Astrocyte (in vitro differentiated cells and primary cell): ENCODE results near the gene C1QC. TPM values are rescaled to one million over a fixed set of nuclear protein-coding genes. Genes with fewer than 3 reads are reported as not detected.

Source experiments
- DNase-seq: peaks from one replicate; pipeline ENCODE4 v3.0.0-alpha.2; 2010; ENCODE audit warnings: low read depth
- FAIRE-seq: peaks from 2 replicates; lab custom pipeline; 2011; peaks lifted over from hg19 to GRCh38; lab: Jason Lieb, UNC
- H2AFZ ChIP-seq: 2 replicates; pipeline ENCODE4 v1.6.0; 2012; ENCODE audit warnings: low read depth, low read length, inconsistent platforms
- H3K27ac ChIP-seq: 2 replicates; pipeline ENCODE4 v1.5.1; 2011; ENCODE audit warnings: low read depth, low read length, inconsistent platforms
- H3K27me3 ChIP-seq: 2 replicates; pipeline ENCODE4 v1.6.0; 2011; ENCODE audit warnings: low read length, inconsistent platforms; ENCODE audit not compliant: insufficient read depth
- H3K36me3 ChIP-seq: 2 replicates; pipeline ENCODE4 v1.5.1; 2011; ENCODE audit warnings: low read length, inconsistent platforms; ENCODE audit not compliant: insufficient read depth
- H3K4me1 ChIP-seq: 2 replicates; pipeline ENCODE4 v1.5.1; 2011; ENCODE audit warnings: low read length, inconsistent platforms; ENCODE audit not compliant: insufficient read depth
- H3K4me2 ChIP-seq: 2 replicates; pipeline ENCODE4 v1.6.0; 2012; ENCODE audit warnings: low read length, inconsistent platforms
- H3K4me3 ChIP-seq: 2 replicates; pipeline ENCODE4 v1.5.1; 2011; ENCODE audit warnings: low read depth, mild to moderate bottlenecking, low read length, inconsistent platforms; ENCODE audit not compliant: insufficient read depth
- H3K79me2 ChIP-seq: 2 replicates; pipeline ENCODE4 v1.6.0; 2012; ENCODE audit warnings: mild to moderate bottlenecking, low read length, inconsistent platforms; ENCODE audit not compliant: insufficient read depth
- H3K9ac ChIP-seq: 2 replicates; pipeline ENCODE4 v1.6.0; 2012; ENCODE audit warnings: mild to moderate bottlenecking, low read length, inconsistent platforms
- H3K9me3 ChIP-seq: 2 replicates; pipeline ENCODE4 v1.5.1; 2012; ENCODE audit warnings: low read depth, mild to moderate bottlenecking, low read length, inconsistent platforms; ENCODE audit not compliant: insufficient read depth
- H4K20me1 ChIP-seq: 2 replicates; pipeline ENCODE4 v1.6.0; 2012; ENCODE audit warnings: low read length, inconsistent platforms; ENCODE audit not compliant: insufficient read depth
- H3K27ac Mint-ChIP-seq: one replicate; pipeline ENCODE4 v1.8.0; 2021; ENCODE audit warnings: mild to moderate bottlenecking, mixed read lengths; ENCODE audit not compliant: unreplicated experiment
- H3K27me3 Mint-ChIP-seq: one replicate; pipeline ENCODE4 v1.8.0; 2021; ENCODE audit warnings: low read depth, mixed read lengths; ENCODE audit not compliant: unreplicated experiment
- H3K36me3 Mint-ChIP-seq: one replicate; pipeline ENCODE4 v1.8.0; 2021; ENCODE audit warnings: low read depth, mixed read lengths; ENCODE audit not compliant: unreplicated experiment
- H3K4me1 Mint-ChIP-seq: one replicate; pipeline ENCODE4 v1.8.0; 2021; ENCODE audit warnings: low read depth, mixed read lengths; ENCODE audit not compliant: unreplicated experiment
- H3K4me3 Mint-ChIP-seq: one replicate; pipeline ENCODE4 v1.8.0; 2021; ENCODE audit warnings: mild to moderate bottlenecking, moderate library complexity, mixed read lengths; ENCODE audit not compliant: unreplicated experiment
- H3K9me3 Mint-ChIP-seq: one replicate; pipeline ENCODE4 v1.8.0; 2021; ENCODE audit warnings: mild to moderate bottlenecking, mixed read lengths; ENCODE audit not compliant: unreplicated experiment
- CTCF ChIP-seq: IDR thresholded peaks from 2 replicates; pipeline ENCODE4 v1.5.1; 2011; ENCODE audit warnings: low read depth, mild to moderate bottlenecking, inconsistent platforms, low read length, moderate library complexity; ENCODE audit not compliant: insufficient read depth
- EZH2 ChIP-seq: IDR thresholded peaks from 2 replicates; pipeline ENCODE4 v1.6.1; 2012; ENCODE audit warnings: mild to moderate bottlenecking, low read length, inconsistent platforms; ENCODE audit not compliant: insufficient read depth
- total RNA-seq: library from RNA; stranded (reverse); gene quantifications from 2 replicates; pipeline ENCODE4 v1.2.1, GENCODE V29; 2021

The C1QC gene
- total RNA-seq, 1 donor from 2014 or later, result not detected

DNA sequence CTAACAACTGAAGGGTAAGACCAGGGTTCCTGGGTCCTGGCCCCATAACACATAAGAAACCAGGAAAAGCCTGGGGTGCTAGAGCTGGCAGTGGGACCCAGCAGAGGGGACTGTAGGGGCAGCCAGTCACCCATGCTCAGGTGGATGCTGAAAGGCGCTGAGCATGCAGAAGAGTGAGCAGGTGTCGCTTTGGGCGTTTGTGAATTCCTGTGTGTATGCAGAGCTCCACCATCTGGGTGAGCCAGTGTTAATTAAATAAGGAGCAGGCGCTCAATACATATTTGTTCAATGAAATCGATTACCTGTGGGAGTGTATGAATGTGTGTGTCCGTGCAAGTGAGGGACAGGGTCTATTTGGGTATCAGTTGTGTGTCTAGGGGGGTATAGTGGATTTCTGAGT lies 6.5 kb upstream of the C1QC start:
- no peak overlapping the region for H3K27ac ChIP-seq
- TF ChIP-seq CTCF, result no peak
- no peak for TF ChIP-seq EZH2
- H3K9ac ChIP-seq, result no peak overlapping the region
- no peaks in the 10 kb centered on the region for H3K9me3 ChIP-seq
- Mint-ChIP-seq H3K4me1 (peaks cover 2% of the 10 kb centered on the region), H3K27me3 (peaks cover 44% of the 10 kb centered on the region), H3K9me3 (peaks cover 5% of the 10 kb centered on the region), H3K4me3 (no peak overlapping the region), H3K27ac (no peak overlapping the region), H3K36me3 (no peaks in the 10 kb centered on the region)
- H2AFZ ChIP-seq, result no peak overlapping the region
- DNase-seq, result no peak
- peaks cover 3% of the 10 kb centered on the region for H3K4me1 ChIP-seq
- H3K27me3 ChIP-seq, result peaks cover 30% of the 10 kb centered on the region
- no peak for FAIRE-seq
- no peak overlapping the region for H3K4me3 ChIP-seq
- H3K79me2 ChIP-seq, result no peaks in the 10 kb centered on the region
- H3K36me3 ChIP-seq, result no peaks in the 10 kb centered on the region
- H3K4me2 ChIP-seq, result no peak overlapping the region
- H4K20me1 ChIP-seq, result no peaks in the 10 kb centered on the region

DNA sequence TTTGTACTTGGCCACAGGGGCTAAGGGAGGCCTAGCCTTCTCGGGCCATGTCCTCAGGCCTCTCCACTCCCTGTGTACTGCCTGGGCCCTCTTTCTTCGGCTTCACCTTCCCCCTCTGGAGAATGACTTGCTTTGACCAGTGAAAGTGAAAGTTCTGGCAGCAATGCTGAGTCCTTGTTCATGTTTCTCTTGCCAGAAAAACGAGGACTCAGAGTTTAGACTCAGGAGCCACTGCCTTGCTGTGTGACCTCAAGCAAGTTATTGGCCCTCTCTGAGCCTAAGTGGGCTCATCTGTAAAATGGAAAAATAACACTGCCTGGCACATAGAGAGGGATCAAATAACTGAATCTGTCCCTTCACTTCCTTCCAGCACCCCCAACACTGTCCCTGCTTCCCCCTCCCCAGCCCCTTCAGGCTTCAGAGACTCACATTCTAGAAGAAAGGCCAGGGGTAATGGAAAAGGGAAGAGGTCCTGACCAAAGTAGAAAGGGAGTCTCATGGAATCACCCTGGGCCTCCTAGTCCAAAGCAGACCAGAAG lies 5.5 kb upstream of the C1QC start:
- H3K4me3 ChIP-seq, result no peak overlapping the region
- no peak overlapping the region for H2AFZ ChIP-seq
- DNase-seq (no peak), FAIRE-seq (no peak)
- no peak overlapping the region for H3K4me3 Mint-ChIP-seq
- H3K4me1 Mint-ChIP-seq, result peaks cover 2% of the 10 kb centered on the region
- no peak overlapping the region for H3K9ac ChIP-seq
- H3K27ac Mint-ChIP-seq, result no peak overlapping the region
- no peaks in the 10 kb centered on the region for H3K36me3 Mint-ChIP-seq
- peaks cover 3% of the 10 kb centered on the region for H3K4me1 ChIP-seq
- H3K27ac ChIP-seq, result no peak overlapping the region
- no peaks in the 10 kb centered on the region for H3K9me3 ChIP-seq
- H3K79me2 ChIP-seq, result no peaks in the 10 kb centered on the region
- H3K27me3 ChIP-seq, result peaks cover 26% of the 10 kb centered on the region
- no peaks in the 10 kb centered on the region for H4K20me1 ChIP-seq
- TF ChIP-seq EZH2 (no peak), CTCF (no peak)
- peaks cover 44% of the 10 kb centered on the region for H3K27me3 Mint-ChIP-seq
- no peaks in the 10 kb centered on the region for H3K36me3 ChIP-seq
- no peak overlapping the region for H3K4me2 ChIP-seq
- peaks cover 5% of the 10 kb centered on the region for H3K9me3 Mint-ChIP-seq

GRCh38 chr1:22638476-22639234 lies 4.8 kb upstream of the C1QC start:
- no peak for TF ChIP-seq CTCF
- TF ChIP-seq EZH2, result no peak
- Histone ChIP-seq H3K4me2 (no peak overlapping the region), H3K79me2 (no peaks in the 10 kb centered on the region), H3K9ac (no peak overlapping the region), H3K36me3 (no peaks in the 10 kb centered on the region), H2AFZ (no peak overlapping the region), H3K4me3 (no peak overlapping the region), H3K27ac (no peak overlapping the region), H3K4me1 (peaks cover 3% of the 10 kb centered on the region), H3K27me3 (peaks cover 20% of the 10 kb centered on the region), H3K9me3 (no peaks in the 10 kb centered on the region), H4K20me1 (no peaks in the 10 kb centered on the region)
- Mint-ChIP-seq H3K4me1 (peaks cover 2% of the 10 kb centered on the region), H3K36me3 (no peaks in the 10 kb centered on the region), H3K27me3 (peaks cover 44% of the 10 kb centered on the region), H3K4me3 (no peak overlapping the region), H3K27ac (no peak overlapping the region), H3K9me3 (peaks cover 3% of the 10 kb centered on the region)
- FAIRE-seq, result no peak
- DNase-seq, result no peak
